Measurements from ENCODE around the gene OR10A6. TPM values are rescaled to one million over a fixed set of nuclear protein-coding genes. Genes with fewer than 3 reads are reported as not detected.

Gene OR10A6, protein sequence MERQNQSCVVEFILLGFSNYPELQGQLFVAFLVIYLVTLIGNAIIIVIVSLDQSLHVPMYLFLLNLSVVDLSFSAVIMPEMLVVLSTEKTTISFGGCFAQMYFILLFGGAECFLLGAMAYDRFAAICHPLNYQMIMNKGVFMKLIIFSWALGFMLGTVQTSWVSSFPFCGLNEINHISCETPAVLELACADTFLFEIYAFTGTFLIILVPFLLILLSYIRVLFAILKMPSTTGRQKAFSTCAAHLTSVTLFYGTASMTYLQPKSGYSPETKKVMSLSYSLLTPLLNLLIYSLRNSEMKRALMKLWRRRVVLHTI
- total RNA-seq: not detected in 2 replicates

DNA sequence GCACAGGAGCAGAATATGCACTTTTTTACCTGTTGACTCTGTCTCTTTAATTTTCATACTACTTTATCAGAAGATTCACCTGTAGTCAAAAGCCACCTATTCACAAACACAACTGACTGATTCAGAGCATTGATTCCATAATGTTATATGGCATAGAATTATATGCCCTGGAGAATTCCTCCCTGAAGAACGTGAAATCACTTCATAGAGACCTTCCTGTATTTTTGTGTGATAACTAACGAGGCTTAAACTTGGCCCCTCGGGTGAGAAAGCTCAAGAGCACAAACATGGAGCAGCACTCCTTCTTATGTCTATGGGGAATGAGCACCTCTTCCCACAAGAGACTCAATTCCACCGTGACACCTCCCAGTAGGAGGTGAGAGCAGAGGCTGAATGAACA, at the start of gene OR10A6:
OR10A6 (minus strand) TSS at position 101 of the 400 bp plus-strand sequence. CDS start 2,606 bp downstream, outside the sequence.

DNA sequence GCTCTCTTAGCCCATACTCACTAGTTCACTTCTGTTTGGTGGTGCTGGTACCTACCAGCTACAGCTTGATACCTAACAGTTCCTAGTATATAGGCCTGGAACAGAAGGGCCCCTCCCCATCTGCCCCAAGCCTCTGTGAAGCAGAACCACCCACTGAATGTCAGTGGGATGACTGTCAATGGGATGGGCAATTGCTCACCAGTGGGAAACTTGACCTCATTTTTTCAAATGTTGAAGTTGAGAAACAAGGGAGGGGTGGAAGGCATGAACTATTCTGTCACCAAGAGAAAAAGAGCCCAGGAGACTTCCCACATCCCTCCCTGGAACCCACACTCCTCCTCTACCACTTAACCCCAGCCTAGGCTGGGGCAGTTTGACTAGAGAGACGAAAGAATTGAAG, 34.3 kb upstream of the OR10A6 start, which contains the start of gene NLRP10:
NLRP10 (minus strand) TSS at position 62 of the 400 bp plus-strand sequence. CDS start 1,952 bp downstream, outside the sequence.

DNA sequence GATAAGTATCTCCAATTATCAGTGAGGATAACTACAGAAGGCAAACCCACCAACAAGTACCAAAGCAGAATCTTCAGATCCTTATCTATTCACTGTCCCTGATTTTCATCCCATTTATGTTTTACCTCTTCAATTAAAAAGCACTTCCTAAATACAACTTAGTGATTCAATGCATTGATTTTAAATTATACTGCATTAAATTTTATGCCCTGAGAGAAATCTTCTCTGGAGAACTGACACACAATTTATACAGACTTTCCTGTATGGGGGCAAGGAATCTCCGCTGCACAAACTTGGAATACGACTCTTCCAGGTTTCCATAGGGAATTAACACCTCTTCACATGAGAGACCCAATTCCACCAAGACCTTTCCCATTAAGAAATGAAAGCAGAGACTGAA, 10.5 kb upstream of the OR10A6 start, which contains the start of gene OR10A3:
OR10A3 (minus strand) TSS at position 101 of the 400 bp plus-strand sequence. CDS start 2,188 bp downstream, outside the sequence.

Other genes with a start within 250 kb of the OR10A6 start
- gene OVCH2, start 224.8 kb downstream of the OR10A6 start, total RNA-seq: not detected in 2 replicates
- not detected in 2 replicates for gene OR5P2, start 134.3 kb downstream of the OR10A6 start, total RNA-seq
- gene OR5P3, start 100.4 kb downstream of the OR10A6 start, total RNA-seq: not detected in 2 replicates
- not detected in 2 replicates for gene OR10A3, start 10.4 kb upstream of the OR10A6 start, total RNA-seq
- gene NLRP10, start 34.2 kb upstream of the OR10A6 start, total RNA-seq: 0.06 TPM in 1 of 2 replicates, not detected in the other
- gene EIF3F, start 56.1 kb upstream of the OR10A6 start, total RNA-seq: 212 and 267 TPM in 2 replicates
- 0.16 and 2.3 TPM in 2 replicates for gene TUB, start 149.9 kb upstream of the OR10A6 start, total RNA-seq
- not detected in 2 replicates for gene RIC3, start 237.8 kb upstream of the OR10A6 start, total RNA-seq

Measured in bladder microvascular endothelial cell (primary cell).